ENCODE data around the gene CSTPP1.
"Not testable (repeated sequence)": the region's sequence is repeated elsewhere in the genome, so short reads cannot be mapped to it uniquely, and the experiment has no call there.

DNA sequence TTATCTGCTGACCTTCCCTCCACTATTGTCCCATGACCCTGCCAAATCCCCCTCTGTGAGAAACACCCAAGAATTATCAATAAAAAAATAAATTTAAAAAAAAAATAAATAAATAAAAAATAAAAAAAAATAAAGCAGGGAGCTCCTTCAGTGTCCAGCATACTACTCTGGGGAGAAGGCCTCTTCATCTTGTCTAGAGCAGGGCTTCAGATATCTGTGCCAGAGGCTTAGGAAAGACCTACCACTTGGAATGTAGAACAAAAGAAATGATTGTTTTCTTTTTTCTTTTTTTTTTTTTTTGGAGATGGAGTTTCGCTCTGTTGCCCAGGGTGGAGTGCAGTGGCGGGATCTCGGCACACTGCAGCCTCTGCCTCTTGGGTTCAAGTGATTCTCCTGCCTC lies 161.7 kb downstream of the CSTPP1 start:
- TF ChIP-seq, protein P1, sequence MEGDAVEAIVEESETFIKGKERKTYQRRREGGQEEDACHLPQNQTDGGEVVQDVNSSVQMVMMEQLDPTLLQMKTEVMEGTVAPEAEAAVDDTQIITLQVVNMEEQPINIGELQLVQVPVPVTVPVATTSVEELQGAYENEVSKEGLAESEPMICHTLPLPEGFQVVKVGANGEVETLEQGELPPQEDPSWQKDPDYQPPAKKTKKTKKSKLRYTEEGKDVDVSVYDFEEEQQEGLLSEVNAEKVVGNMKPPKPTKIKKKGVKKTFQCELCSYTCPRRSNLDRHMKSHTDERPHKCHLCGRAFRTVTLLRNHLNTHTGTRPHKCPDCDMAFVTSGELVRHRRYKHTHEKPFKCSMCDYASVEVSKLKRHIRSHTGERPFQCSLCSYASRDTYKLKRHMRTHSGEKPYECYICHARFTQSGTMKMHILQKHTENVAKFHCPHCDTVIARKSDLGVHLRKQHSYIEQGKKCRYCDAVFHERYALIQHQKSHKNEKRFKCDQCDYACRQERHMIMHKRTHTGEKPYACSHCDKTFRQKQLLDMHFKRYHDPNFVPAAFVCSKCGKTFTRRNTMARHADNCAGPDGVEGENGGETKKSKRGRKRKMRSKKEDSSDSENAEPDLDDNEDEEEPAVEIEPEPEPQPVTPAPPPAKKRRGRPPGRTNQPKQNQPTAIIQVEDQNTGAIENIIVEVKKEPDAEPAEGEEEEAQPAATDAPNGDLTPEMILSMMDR (conservative IDR thresholded peaks at IDR 0.05): not testable (repeated sequence)
- not testable (repeated sequence) for TF ChIP-seq EZH2 (IDR thresholded peaks at IDR 0.05; ENCODE audit: low read depth)
